ENCODE measurements around the gene ICAM2. TPM values are rescaled to one million over a fixed set of nuclear protein-coding genes. Genes with fewer than 3 reads are reported as not detected.
A peak's percentile ranks its signal among the peaks of the same experiment; 100 is the strongest.

Gene ICAM2
- total RNA-seq, 1 experiment from 2014 or later = 0.33 TPM

- ChIA-PET POLR2A (interaction anchor here (1.2 kb wide), 1 partner anchor 132 kb away, joined by 3 read pairs; no protein-coding TSS in a partner anchor), CTCF (interaction anchor here (0.5 to 8.7 kb wide), 15 partner anchors 8 to 135 kb away, joined by 3 to 46 read pairs (median 5); partner anchors contain the start of genes GH1 and GH2)
- Mint-ChIP-seq H3K4me3 (peak within 1 kb of the TSS; percentile 86), H3K36me3 (no peaks in the 10 kb centered on the region), H3K27ac (no peak within 1 kb of the TSS), H3K27me3 (ENCODE audit: low read depth) (peaks cover 40% of the 10 kb centered on the region), H3K4me1 (peaks cover 16% of the 10 kb centered on the region), H3K9me3 (no peaks in the 10 kb centered on the region)
- ATAC-seq (peak; percentile 78), DNase-seq (ENCODE audit: low spot score) (peak; percentile 82)
- no peak for TF ChIP-seq NR3C1 (CRISPR knock-in tag; conservative IDR thresholded peaks at IDR 0.05; ENCODE audit: low read depth)
- no peak for TF ChIP-seq ESRRA (CRISPR knock-in tag; IDR thresholded peaks at IDR 0.05; ENCODE audit: borderline replicate concordance)
- no peak for TF ChIP-seq PREB (CRISPR knock-in tag; IDR thresholded peaks at IDR 0.05; ENCODE audit: borderline replicate concordance)
- no peak for TF ChIP-seq CREB1 (CRISPR knock-in tag; IDR thresholded peaks at IDR 0.05)
- TF ChIP-seq MAX (CRISPR knock-in tag; IDR thresholded peaks at IDR 0.05) = peak; percentile 24
- TF ChIP-seq SP1 (CRISPR knock-in tag; conservative IDR thresholded peaks at IDR 0.05) = peak; percentile 63
- TF ChIP-seq MYBL2 (CRISPR knock-in tag; IDR thresholded peaks at IDR 0.05) = peak; percentile 28
- no peak for TF ChIP-seq ZNF263 (CRISPR knock-in tag; IDR thresholded peaks at IDR 0.05; ENCODE audit: low read depth)
- no peak for TF ChIP-seq ELF4 (CRISPR knock-in tag; IDR thresholded peaks at IDR 0.05; ENCODE audit: low read depth)
- no peak for TF ChIP-seq ATF6 (CRISPR knock-in tag; IDR thresholded peaks at IDR 0.05)
- peak; percentile 54; the same call in 1 of the 2 replicates for TF ChIP-seq ARID4B (CRISPR knock-in tag; IDR thresholded peaks at IDR 0.05; ENCODE audit: borderline replicate concordance)
- TF ChIP-seq HMGXB4 (CRISPR knock-in tag; IDR thresholded peaks at IDR 0.05) = no peak
- TF ChIP-seq FOXP1 (CRISPR knock-in tag; IDR thresholded peaks at IDR 0.05; ENCODE audit: borderline replicate concordance) = 0 out of 2 replicates have a peak, but pooled peaks have one; percentile 37
- peak; percentile 82; the same call in 1 of the 2 replicates for TF ChIP-seq GTF2I (CRISPR knock-in tag; conservative IDR thresholded peaks at IDR 0.05)
- no peak for TF ChIP-seq NFYB (CRISPR knock-in tag; conservative IDR thresholded peaks at IDR 0.05; ENCODE audit: low read depth)
- TF ChIP-seq MXD4 (CRISPR knock-in tag; IDR thresholded peaks at IDR 0.05; ENCODE audit: borderline replicate concordance) = no peak
- TF ChIP-seq JAZF1 (CRISPR knock-in tag; IDR thresholded peaks at IDR 0.05) = no peak
- no peak for TF ChIP-seq ZNF396 (CRISPR knock-in tag; IDR thresholded peaks at IDR 0.05; ENCODE audit: borderline replicate concordance)
- no peak for TF ChIP-seq E2F5 (CRISPR knock-in tag; IDR thresholded peaks at IDR 0.05)
- TF ChIP-seq ZBTB43 (CRISPR knock-in tag; IDR thresholded peaks at IDR 0.05) = 0 out of 2 replicates have a peak, but pooled peaks have one; percentile 23
- no peak for TF ChIP-seq ZNF671 (CRISPR knock-in tag; IDR thresholded peaks at IDR 0.05)
Observed at GRCh38 chr17:63998050-63998720, 22.2 kb downstream of the ICAM2 start, which contains the start of gene PRR29. Gene PRR29, plus strand, starts transcription at chr17:63998351. Its CDS starts 14 bp downstream, at chr17:63998365.
